ENCODE data around the gene CECR2. TPM values are rescaled to one million over a fixed set of nuclear protein-coding genes. Genes with fewer than 3 reads are reported as not detected.

Gene CECR2
- total RNA-seq, 3 donors from 2014 or later: 0.32 to 0.66 (median 0.44) TPM

GRCh38 chr22:17431179-17431578 is 61.9 kb downstream of the CECR2 start:
- no peaks in the 10 kb centered on the region for H3K36me3 ChIP-seq
- H3K4me1 ChIP-seq: no peaks in the 10 kb centered on the region
- H3K27me3 ChIP-seq: no peaks in the 10 kb centered on the region
- intact Hi-C loops (cut with DNase I; ENCODE audit: low total_unique reads): no loop called here
- no peak overlapping the region for H3K4me3 ChIP-seq
- DNase-seq (ENCODE audit: low spot score in 2 of 2): no peak
- TF ChIP-seq POLR2A (IDR thresholded peaks at IDR 0.05) (no peak), POLR2AphosphoS5 (IDR thresholded peaks at IDR 0.05) (no peak), CTCF (IDR thresholded peaks at IDR 0.05) (no peak)
- no peaks in the 10 kb centered on the region for H3K9me3 ChIP-seq
- H3K27ac ChIP-seq: no peak overlapping the region

DNA sequence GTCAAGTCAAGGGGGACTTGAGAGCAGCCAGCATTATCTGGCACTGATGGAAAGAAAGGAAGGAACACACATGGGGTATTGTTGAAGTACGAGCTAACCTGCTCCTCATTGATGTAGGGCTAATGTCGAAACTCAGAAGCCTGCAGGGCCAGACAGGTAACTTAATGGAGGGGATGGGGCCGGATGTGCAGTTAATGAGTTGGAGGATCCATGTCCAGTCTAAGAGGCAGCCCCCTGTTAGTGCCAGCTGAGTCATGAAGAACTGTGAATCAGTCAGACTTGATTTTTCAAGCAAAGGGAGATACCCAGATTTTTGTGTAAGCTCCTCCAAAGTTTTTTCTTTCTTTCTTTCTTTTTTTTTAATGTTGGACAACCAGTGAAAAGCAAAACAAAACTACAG is 65.6 kb downstream of the CECR2 start:
- DNase-seq (ENCODE audit: low spot score in 2 of 2): no peak
- no peaks in the 10 kb centered on the region for H3K27me3 ChIP-seq
- H3K4me1 ChIP-seq: no peaks in the 10 kb centered on the region
- H3K27ac ChIP-seq: no peak overlapping the region
- no peak overlapping the region for H3K4me3 ChIP-seq
- no peaks in the 10 kb centered on the region for H3K36me3 ChIP-seq
- intact Hi-C loops (cut with DNase I; ENCODE audit: low total_unique reads): no loop called here
- no peak for TF ChIP-seq POLR2AphosphoS5 (IDR thresholded peaks at IDR 0.05)
- TF ChIP-seq POLR2A (IDR thresholded peaks at IDR 0.05): no peak
- no peak for TF ChIP-seq CTCF (IDR thresholded peaks at IDR 0.05)
- no peaks in the 10 kb centered on the region for H3K9me3 ChIP-seq

DNA sequence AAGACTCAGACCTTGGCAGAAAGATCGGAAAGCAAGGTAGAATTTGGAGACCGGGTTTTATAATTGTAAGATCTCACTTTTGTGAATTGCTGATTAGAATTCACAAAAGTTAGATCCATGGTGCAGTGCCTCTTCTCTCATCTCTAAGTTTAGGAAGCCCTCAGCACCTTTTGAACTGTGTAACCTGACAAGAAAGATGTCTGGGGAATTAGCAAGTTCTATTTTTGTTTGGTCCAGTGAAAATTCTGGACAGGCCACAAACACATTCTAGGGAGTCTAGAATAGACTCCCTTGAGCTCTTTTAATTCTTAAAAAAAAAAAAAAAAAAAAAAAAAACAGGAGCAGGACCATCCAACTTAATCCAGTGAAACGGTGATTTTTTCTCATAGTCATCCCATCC is 66.1 kb downstream of the CECR2 start:
- Histone ChIP-seq H3K27me3 (no peaks in the 10 kb centered on the region), H3K27ac (no peak overlapping the region), H3K9me3 (no peaks in the 10 kb centered on the region), H3K4me1 (no peaks in the 10 kb centered on the region), H3K4me3 (no peak overlapping the region), H3K36me3 (no peaks in the 10 kb centered on the region)
- TF ChIP-seq CTCF (IDR thresholded peaks at IDR 0.05) (no peak), POLR2AphosphoS5 (IDR thresholded peaks at IDR 0.05) (no peak), POLR2A (IDR thresholded peaks at IDR 0.05) (no peak)
- no peak for DNase-seq (ENCODE audit: low spot score in 2 of 2)
- intact Hi-C loops (cut with DNase I; ENCODE audit: low total_unique reads): no loop called here

DNA sequence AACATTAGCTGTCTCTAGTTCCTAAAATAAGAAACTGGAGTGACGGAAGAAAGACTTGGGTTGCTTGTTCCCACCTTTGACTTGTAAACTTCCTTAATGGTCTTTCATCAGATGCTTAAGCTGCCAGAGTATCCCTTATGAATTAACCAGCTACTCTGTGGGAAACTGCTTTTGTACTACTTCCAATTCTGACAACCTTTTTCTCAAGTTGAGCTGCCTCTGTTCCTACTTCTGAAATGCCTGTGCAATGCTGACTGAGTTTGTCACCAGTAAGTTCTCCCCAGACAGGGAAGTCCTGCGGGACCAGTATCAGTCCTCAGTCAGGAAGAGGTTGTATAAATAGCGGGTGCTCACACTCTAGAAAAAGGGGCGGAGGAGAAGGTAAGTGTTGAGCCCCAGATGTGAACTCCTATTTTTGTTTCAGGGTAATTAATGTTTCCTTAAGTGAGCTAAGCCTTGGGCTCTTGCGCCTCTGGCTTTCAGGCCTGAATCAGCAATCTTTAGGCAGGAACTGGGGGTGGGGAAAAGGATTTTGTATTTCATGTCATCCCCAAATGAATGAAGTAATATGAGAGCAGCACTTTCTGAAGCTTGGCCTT is 67.2 kb downstream of the CECR2 start:
- intact Hi-C loops (cut with DNase I; ENCODE audit: low total_unique reads): no loop called here
- DNase-seq (ENCODE audit: low spot score in 2 of 2): no peak
- no peak overlapping the region for H3K27ac ChIP-seq
- TF ChIP-seq POLR2A (IDR thresholded peaks at IDR 0.05) (no peak), POLR2AphosphoS5 (IDR thresholded peaks at IDR 0.05) (no peak), CTCF (IDR thresholded peaks at IDR 0.05) (no peak)
- H3K4me3 ChIP-seq: no peak overlapping the region
- no peaks in the 10 kb centered on the region for H3K27me3 ChIP-seq
- H3K4me1 ChIP-seq: no peaks in the 10 kb centered on the region
- no peaks in the 10 kb centered on the region for H3K36me3 ChIP-seq
- H3K9me3 ChIP-seq: no peaks in the 10 kb centered on the region

DNA sequence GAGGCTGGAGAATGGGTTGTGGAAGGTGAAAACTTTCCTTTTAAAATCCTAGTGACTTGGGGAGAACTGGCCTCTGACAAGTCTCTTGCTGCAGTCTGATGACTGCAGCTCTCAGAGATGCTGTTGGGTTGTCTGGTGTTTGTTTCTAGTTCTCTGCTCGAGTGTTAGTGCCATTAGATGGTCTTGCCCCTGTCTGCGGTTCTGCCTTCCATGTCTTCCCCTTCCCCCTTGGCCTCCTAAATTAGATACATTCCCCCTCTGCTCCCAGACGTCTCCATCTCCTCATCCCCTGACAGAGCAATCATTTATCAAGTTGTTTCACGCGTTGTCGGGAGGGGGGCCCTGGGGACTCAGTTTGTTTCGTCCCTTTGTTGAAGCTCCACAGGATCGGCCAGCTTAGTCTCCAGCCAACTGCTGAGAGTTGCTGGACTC is 67.7 kb downstream of the CECR2 start:
- H3K4me1 ChIP-seq: no peaks in the 10 kb centered on the region
- no peak overlapping the region for H3K27ac ChIP-seq
- H3K4me3 ChIP-seq: no peak overlapping the region
- TF ChIP-seq CTCF (IDR thresholded peaks at IDR 0.05) (no peak), POLR2AphosphoS5 (IDR thresholded peaks at IDR 0.05) (no peak), POLR2A (IDR thresholded peaks at IDR 0.05) (no peak)
- no peaks in the 10 kb centered on the region for H3K9me3 ChIP-seq
- H3K36me3 ChIP-seq: no peaks in the 10 kb centered on the region
- intact Hi-C loops (cut with DNase I; ENCODE audit: low total_unique reads): no loop called here
- DNase-seq (ENCODE audit: low spot score in 2 of 2): no peak
- no peaks in the 10 kb centered on the region for H3K27me3 ChIP-seq

Measured in breast epithelium (tissue), 4 donors.